Esophagus squamous epithelium (tissue), 5 donors: Measurements from ENCODE around the gene HELZ. TPM values are rescaled to one million over a fixed set of nuclear protein-coding genes. Genes with fewer than 3 reads are reported as not detected.

Source experiments
- DNase-seq: peaks from one replicate; lab custom pipeline; 2025; lab: John Stamatoyannopoulos, UW
- H3K27ac ChIP-seq, 4 donors: fragments of 200-600 bp; sonication (generic); one replicate each; pipeline ENCODE4 v1.5.1; 2016 to 2019; ENCODE audit warnings: mild to moderate bottlenecking in 1 of 4
- H3K27me3 ChIP-seq, 4 donors: fragments of 200-600 bp; sonication (generic); 1 replicate in 3 of 4; 2 replicates in 1 of 4; pipeline versions ENCODE4 v1.5.1 to v1.6.0; 2017 to 2021; ENCODE audit warnings: antibody characterized with exemption in 1 of 4
- H3K36me3 ChIP-seq, 3 donors: fragments of 200-600 bp; sonication (generic); one replicate each; pipeline ENCODE4 v1.5.1; 2016 to 2019
- H3K4me1 ChIP-seq, 3 donors: fragments of 200-600 bp; sonication (generic); one replicate each; pipeline ENCODE4 v1.5.1; 2017 to 2019
- H3K4me3 ChIP-seq, 4 donors: fragments of 200-600 bp; sonication (generic); 1 replicate in 3 of 4; 2 replicates in 1 of 4; pipeline ENCODE4 v1.5.1; 2016 to 2019; ENCODE audit warnings: mild to moderate bottlenecking in 2 of 4, moderate library complexity in 1 of 4
- H3K9me3 ChIP-seq, 3 donors: fragments of 200-600 bp; sonication (generic); one replicate each; pipeline ENCODE4 v1.5.1; 2016 to 2019
- CTCF ChIP-seq, 6 experiments: fragments of 450-650 bp in 4 of 6; fragments of 200-600 bp in 2 of 6; sonication (generic) in 2 of 6; IDR thresholded peaks; one replicate each; pipeline ENCODE4 v1.5.1; 2016 to 2019; ENCODE audit warnings: antibody characterized with exemption in 6 of 6, mild to moderate bottlenecking in 4 of 6, moderate library complexity in 4 of 6
- POLR2A ChIP-seq, 4 donors: fragments of 450-650 bp; IDR thresholded peaks; one replicate each; pipeline ENCODE4 v1.6.1; 2017; ENCODE audit warnings: antibody characterized with exemption in 4 of 4, mild to moderate bottlenecking in 4 of 4, moderate library complexity in 3 of 4
- WGBS, 2 donors: methylation state at CpG; one replicate each; pipeline ENCODE4 v1.1.5; 2018; 5-methylcytosine and 5-hydroxymethylcytosine counted together
- intact Hi-C: fragments of 100-400 bp; cut with DNase I; formaldehyde crosslinking; loops from one replicate; pipeline ENCODE4 v1.15.0; 2022
- total RNA-seq, 4 donors: library from RNA; depleted of rRNA; stranded (reverse); fragments of >200 nt; gene quantifications; one replicate each; pipeline ENCODE4 v1.1.0, GENCODE V29; 2016
- donor health status: DM: yes; HTN: yes; CAD: no.

The HELZ gene
- total RNA-seq, 4 donors from 2014 or later: 11.4 to 42.5 (median 26.8) TPM

GRCh38 chr17:67232441-67232840 is 12.6 kb downstream of the HELZ start:
- peaks cover 0 to 4% (median 3%) of the 10 kb centered on the region in 3 donors for H3K4me1 ChIP-seq
- H3K4me3 ChIP-seq: no peak overlapping the region
- WGBS, 2 donors: 94 to 100% methylated on average over 2 of the region's 2 CpGs
- intact Hi-C loops: no loop called here
- no peak for DNase-seq
- no peaks in the 10 kb centered on the region for H3K27me3 ChIP-seq
- no peak for TF ChIP-seq CTCF (IDR thresholded peaks at IDR 0.05)
- no peak for TF ChIP-seq POLR2A (IDR thresholded peaks at IDR 0.05)
- H3K27ac ChIP-seq: no peak overlapping the region
- H3K36me3 ChIP-seq: peaks cover 5 to 69% (median 7%) of the 10 kb centered on the region in 3 donors
- H3K9me3 ChIP-seq: no peaks in the 10 kb centered on the region

- WGBS, 2 donors: 85 to 90% methylated on average over 5 of the region's 5 CpGs
These were observed 15.7 kb downstream of the HELZ start for GRCh38 chr17:67229109-67229955.

GRCh38 chr17:67227488-67227887 is 17.5 kb downstream of the HELZ start:
- H3K27me3 ChIP-seq: no peaks in the 10 kb centered on the region
- no peak overlapping the region for H3K27ac ChIP-seq
- peaks cover 0 to 9% (median 3%) of the 10 kb centered on the region in 3 donors for H3K4me1 ChIP-seq
- peaks cover 0 to 40% (median 0%) of the 10 kb centered on the region in 3 donors for H3K36me3 ChIP-seq
- no peak overlapping the region for H3K4me3 ChIP-seq
- H3K9me3 ChIP-seq: no peaks in the 10 kb centered on the region
- intact Hi-C loops: no loop called here
- TF ChIP-seq POLR2A (IDR thresholded peaks at IDR 0.05) (no peak), CTCF (IDR thresholded peaks at IDR 0.05) (no peak)
- DNase-seq: no peak

More at GRCh38 chr17:67229109-67229955, 15.7 kb downstream of the HELZ start:
- H3K27ac ChIP-seq: no peak overlapping the region
- no peak for DNase-seq
- no peaks in the 10 kb centered on the region for H3K9me3 ChIP-seq
- intact Hi-C loops: no loop called here
- no peaks in the 10 kb centered on the region for H3K27me3 ChIP-seq
- no peak overlapping the region for H3K4me3 ChIP-seq
- H3K4me1 ChIP-seq: peaks cover 0 to 9% (median 3%) of the 10 kb centered on the region in 3 donors
- H3K36me3 ChIP-seq: peaks cover 0 to 47% (median 0%) of the 10 kb centered on the region in 3 donors
- TF ChIP-seq POLR2A (IDR thresholded peaks at IDR 0.05): no peak
- TF ChIP-seq CTCF (IDR thresholded peaks at IDR 0.05): no peak

GRCh38 chr17:67225316-67225715 is 19.7 kb downstream of the HELZ start:
- peaks cover 0 to 26% (median 0%) of the 10 kb centered on the region in 3 donors for H3K36me3 ChIP-seq
- no peak for DNase-seq
- peaks cover 0 to 21% (median 8%) of the 10 kb centered on the region in 3 donors for H3K4me1 ChIP-seq
- no peak overlapping the region for H3K27ac ChIP-seq
- H3K9me3 ChIP-seq: no peaks in the 10 kb centered on the region
- intact Hi-C loops: no loop called here
- no peak overlapping the region for H3K4me3 ChIP-seq
- H3K27me3 ChIP-seq: no peaks in the 10 kb centered on the region
- TF ChIP-seq CTCF (IDR thresholded peaks at IDR 0.05) (no peak), POLR2A (IDR thresholded peaks at IDR 0.05) (no peak)
- WGBS, 2 donors: 81 to 87% methylated on average over 4 of the region's 4 CpGs

- intact Hi-C loops: no loop called here
- no peaks in the 10 kb centered on the region for H3K27me3 ChIP-seq
- peaks cover 0 to 22% (median 0%) of the 10 kb centered on the region in 3 donors for H3K36me3 ChIP-seq
- 84 to 86% methylated on average over 9 of the region's 9 CpGs for WGBS, 2 donors
- DNase-seq: no peak
- H3K27ac ChIP-seq: no peak overlapping the region
- H3K9me3 ChIP-seq: no peaks in the 10 kb centered on the region
- TF ChIP-seq POLR2A (IDR thresholded peaks at IDR 0.05): no peak
- TF ChIP-seq CTCF (IDR thresholded peaks at IDR 0.05): no peak
- no peak overlapping the region for H3K4me3 ChIP-seq
- H3K4me1 ChIP-seq: peaks cover 0 to 21% (median 8%) of the 10 kb centered on the region in 3 donors
These were observed 20.3 kb downstream of the HELZ start for GRCh38 chr17:67224736-67225135.
